Uterus (tissue), 2 donors: ENCODE results near the gene UFL1.

Experiments used
- POLR2A ChIP-seq, 2 donors: fragments of 450-650 bp; IDR thresholded peaks; one replicate each; pipeline ENCODE4 v1.6.1; 2016; ENCODE audit warnings: antibody characterized with exemption in 2 of 2, mild to moderate bottlenecking in 1 of 2, moderate library complexity in 1 of 2
- TF ChIP-seq, protein P1 (sequence below), 4 experiments: fragments of 200-600 bp in 2 of 4; fragments of 450-650 bp in 2 of 4; sonication (generic) in 2 of 4; IDR thresholded peaks; one replicate each; pipeline ENCODE4 v1.5.1; 2016 to 2019; ENCODE audit warnings: antibody characterized with exemption in 4 of 4, mild to moderate bottlenecking in 2 of 4, moderate library complexity in 1 of 4

DNA sequence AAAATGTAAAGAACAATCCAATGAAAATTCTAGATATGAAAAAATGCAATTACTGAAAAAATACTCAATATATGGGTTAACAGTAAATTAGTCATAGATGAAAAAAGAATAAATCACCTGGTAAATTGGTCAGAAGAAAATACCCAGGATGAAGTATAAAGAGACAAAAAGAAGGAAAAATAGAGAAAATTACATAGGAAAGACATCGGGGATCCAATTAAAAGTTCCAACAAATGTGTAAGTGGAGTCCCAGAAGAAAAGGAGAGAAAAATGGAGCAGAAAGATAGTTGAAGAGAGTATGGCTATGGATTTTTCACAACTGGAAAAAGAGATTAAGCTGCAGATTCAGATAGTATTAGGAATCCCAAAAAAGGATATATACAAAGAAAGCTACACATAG is 18.7 kb upstream of the UFL1 start:
- TF ChIP-seq, protein P1, sequence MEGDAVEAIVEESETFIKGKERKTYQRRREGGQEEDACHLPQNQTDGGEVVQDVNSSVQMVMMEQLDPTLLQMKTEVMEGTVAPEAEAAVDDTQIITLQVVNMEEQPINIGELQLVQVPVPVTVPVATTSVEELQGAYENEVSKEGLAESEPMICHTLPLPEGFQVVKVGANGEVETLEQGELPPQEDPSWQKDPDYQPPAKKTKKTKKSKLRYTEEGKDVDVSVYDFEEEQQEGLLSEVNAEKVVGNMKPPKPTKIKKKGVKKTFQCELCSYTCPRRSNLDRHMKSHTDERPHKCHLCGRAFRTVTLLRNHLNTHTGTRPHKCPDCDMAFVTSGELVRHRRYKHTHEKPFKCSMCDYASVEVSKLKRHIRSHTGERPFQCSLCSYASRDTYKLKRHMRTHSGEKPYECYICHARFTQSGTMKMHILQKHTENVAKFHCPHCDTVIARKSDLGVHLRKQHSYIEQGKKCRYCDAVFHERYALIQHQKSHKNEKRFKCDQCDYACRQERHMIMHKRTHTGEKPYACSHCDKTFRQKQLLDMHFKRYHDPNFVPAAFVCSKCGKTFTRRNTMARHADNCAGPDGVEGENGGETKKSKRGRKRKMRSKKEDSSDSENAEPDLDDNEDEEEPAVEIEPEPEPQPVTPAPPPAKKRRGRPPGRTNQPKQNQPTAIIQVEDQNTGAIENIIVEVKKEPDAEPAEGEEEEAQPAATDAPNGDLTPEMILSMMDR (IDR thresholded peaks at IDR 0.05), result no peak
- no peak for TF ChIP-seq POLR2A (IDR thresholded peaks at IDR 0.05)
